Measurements from ENCODE around the gene MAD2L1BP.
"Not testable (repeated sequence)": the region's sequence is repeated elsewhere in the genome, so short reads cannot be mapped to it uniquely, and the experiment has no call there.

DNA sequence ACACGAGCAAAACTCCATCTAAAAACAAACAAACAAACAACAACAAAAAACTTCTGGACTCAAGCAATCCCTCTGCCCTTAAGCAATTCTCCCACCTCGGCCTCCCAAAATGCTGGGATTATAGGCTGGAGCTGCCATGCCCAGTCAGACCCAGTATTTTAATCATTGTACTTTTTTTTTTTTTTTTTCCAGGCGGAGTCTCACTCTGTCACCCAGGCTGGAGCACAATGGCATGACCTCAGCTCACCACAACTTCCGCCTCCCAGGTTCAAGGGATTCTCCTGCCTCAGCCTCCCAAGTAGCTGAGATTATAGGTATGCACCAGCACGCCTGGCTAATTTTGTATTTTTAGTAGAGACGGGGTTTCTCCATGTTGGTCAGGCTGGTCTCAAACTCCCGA is 2.6 kb upstream of the MAD2L1BP start:
- TF ChIP-seq, protein P1, sequence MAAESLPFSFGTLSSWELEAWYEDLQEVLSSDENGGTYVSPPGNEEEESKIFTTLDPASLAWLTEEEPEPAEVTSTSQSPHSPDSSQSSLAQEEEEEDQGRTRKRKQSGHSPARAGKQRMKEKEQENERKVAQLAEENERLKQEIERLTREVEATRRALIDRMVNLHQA (CRISPR knock-in tag; IDR thresholded peaks at IDR 0.05) = not testable (repeated sequence)
- TF ChIP-seq, protein P2, sequence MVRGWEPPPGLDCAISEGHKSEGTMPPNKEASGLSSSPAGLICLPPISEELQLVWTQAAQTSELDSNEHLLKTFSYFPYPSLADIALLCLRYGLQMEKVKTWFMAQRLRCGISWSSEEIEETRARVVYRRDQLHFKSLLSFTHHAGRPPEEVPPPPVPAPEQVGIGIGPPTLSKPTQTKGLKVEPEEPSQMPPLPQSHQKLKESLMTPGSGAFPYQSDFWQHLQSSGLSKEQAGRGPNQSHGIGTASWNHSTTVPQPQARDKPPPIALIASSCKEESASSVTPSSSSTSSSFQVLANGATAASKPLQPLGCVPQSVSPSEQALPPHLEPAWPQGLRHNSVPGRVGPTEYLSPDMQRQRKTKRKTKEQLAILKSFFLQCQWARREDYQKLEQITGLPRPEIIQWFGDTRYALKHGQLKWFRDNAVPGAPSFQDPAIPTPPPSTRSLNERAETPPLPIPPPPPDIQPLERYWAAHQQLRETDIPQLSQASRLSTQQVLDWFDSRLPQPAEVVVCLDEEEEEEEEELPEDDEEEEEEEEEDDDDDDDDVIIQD (CRISPR knock-in tag; IDR thresholded peaks at IDR 0.05; ENCODE audit: low read depth) = not testable (repeated sequence)
- TF ChIP-seq, protein P3, sequence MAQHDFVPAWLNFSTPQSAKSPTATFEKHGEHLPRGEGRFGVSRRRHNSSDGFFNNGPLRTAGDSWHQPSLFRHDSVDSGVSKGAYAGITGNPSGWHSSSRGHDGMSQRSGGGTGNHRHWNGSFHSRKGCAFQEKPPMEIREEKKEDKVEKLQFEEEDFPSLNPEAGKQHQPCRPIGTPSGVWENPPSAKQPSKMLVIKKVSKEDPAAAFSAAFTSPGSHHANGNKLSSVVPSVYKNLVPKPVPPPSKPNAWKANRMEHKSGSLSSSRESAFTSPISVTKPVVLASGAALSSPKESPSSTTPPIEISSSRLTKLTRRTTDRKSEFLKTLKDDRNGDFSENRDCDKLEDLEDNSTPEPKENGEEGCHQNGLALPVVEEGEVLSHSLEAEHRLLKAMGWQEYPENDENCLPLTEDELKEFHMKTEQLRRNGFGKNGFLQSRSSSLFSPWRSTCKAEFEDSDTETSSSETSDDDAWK (CRISPR knock-in tag; IDR thresholded peaks at IDR 0.05) = not testable (repeated sequence)
- TF ChIP-seq, protein P4, sequence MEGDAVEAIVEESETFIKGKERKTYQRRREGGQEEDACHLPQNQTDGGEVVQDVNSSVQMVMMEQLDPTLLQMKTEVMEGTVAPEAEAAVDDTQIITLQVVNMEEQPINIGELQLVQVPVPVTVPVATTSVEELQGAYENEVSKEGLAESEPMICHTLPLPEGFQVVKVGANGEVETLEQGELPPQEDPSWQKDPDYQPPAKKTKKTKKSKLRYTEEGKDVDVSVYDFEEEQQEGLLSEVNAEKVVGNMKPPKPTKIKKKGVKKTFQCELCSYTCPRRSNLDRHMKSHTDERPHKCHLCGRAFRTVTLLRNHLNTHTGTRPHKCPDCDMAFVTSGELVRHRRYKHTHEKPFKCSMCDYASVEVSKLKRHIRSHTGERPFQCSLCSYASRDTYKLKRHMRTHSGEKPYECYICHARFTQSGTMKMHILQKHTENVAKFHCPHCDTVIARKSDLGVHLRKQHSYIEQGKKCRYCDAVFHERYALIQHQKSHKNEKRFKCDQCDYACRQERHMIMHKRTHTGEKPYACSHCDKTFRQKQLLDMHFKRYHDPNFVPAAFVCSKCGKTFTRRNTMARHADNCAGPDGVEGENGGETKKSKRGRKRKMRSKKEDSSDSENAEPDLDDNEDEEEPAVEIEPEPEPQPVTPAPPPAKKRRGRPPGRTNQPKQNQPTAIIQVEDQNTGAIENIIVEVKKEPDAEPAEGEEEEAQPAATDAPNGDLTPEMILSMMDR (CRISPR knock-in tag; IDR thresholded peaks at IDR 0.05) = not testable (repeated sequence)
- TF ChIP-seq CEBPB (IDR thresholded peaks at IDR 0.05; ENCODE audit: borderline replicate concordance, low read depth, low read length); ZKSCAN8 (CRISPR knock-in tag; IDR thresholded peaks at IDR 0.05; ENCODE audit: borderline replicate concordance); ZNF431 (CRISPR knock-in tag; IDR thresholded peaks at IDR 0.05; ENCODE audit: borderline replicate concordance, low read depth); FOXM1 (CRISPR knock-in tag; IDR thresholded peaks at IDR 0.05); ZFP41 (CRISPR knock-in tag; IDR thresholded peaks at IDR 0.05; ENCODE audit: borderline replicate concordance): not testable (repeated sequence)
- TF ChIP-seq, protein P5, sequence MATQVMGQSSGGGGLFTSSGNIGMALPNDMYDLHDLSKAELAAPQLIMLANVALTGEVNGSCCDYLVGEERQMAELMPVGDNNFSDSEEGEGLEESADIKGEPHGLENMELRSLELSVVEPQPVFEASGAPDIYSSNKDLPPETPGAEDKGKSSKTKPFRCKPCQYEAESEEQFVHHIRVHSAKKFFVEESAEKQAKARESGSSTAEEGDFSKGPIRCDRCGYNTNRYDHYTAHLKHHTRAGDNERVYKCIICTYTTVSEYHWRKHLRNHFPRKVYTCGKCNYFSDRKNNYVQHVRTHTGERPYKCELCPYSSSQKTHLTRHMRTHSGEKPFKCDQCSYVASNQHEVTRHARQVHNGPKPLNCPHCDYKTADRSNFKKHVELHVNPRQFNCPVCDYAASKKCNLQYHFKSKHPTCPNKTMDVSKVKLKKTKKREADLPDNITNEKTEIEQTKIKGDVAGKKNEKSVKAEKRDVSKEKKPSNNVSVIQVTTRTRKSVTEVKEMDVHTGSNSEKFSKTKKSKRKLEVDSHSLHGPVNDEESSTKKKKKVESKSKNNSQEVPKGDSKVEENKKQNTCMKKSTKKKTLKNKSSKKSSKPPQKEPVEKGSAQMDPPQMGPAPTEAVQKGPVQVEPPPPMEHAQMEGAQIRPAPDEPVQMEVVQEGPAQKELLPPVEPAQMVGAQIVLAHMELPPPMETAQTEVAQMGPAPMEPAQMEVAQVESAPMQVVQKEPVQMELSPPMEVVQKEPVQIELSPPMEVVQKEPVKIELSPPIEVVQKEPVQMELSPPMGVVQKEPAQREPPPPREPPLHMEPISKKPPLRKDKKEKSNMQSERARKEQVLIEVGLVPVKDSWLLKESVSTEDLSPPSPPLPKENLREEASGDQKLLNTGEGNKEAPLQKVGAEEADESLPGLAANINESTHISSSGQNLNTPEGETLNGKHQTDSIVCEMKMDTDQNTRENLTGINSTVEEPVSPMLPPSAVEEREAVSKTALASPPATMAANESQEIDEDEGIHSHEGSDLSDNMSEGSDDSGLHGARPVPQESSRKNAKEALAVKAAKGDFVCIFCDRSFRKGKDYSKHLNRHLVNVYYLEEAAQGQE (IDR thresholded peaks at IDR 0.05; ENCODE audit: borderline replicate concordance in 1 of 2, low read depth in 1 of 2, low read length in 2 of 2) = not testable (repeated sequence)
- TF ChIP-seq, protein P6, sequence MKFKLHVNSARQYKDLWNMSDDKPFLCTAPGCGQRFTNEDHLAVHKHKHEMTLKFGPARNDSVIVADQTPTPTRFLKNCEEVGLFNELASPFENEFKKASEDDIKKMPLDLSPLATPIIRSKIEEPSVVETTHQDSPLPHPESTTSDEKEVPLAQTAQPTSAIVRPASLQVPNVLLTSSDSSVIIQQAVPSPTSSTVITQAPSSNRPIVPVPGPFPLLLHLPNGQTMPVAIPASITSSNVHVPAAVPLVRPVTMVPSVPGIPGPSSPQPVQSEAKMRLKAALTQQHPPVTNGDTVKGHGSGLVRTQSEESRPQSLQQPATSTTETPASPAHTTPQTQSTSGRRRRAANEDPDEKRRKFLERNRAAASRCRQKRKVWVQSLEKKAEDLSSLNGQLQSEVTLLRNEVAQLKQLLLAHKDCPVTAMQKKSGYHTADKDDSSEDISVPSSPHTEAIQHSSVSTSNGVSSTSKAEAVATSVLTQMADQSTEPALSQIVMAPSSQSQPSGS (CRISPR knock-in tag; IDR thresholded peaks at IDR 0.05) = not testable (repeated sequence)
